Fibroblast of skin of left quadriceps (primary cell): ENCODE results near the gene OR1A1.
"Not testable (repeated sequence)": the region's sequence is repeated elsewhere in the genome, so short reads cannot be mapped to it uniquely, and the experiment has no call there.

Experiments
- DNase-seq, 2 experiments: peaks; one replicate each; pipeline ENCODE4 v3.0.0-alpha.2; 2013; ENCODE audit warnings: low read depth in 2 of 2

The OR1A1 gene, protein sequence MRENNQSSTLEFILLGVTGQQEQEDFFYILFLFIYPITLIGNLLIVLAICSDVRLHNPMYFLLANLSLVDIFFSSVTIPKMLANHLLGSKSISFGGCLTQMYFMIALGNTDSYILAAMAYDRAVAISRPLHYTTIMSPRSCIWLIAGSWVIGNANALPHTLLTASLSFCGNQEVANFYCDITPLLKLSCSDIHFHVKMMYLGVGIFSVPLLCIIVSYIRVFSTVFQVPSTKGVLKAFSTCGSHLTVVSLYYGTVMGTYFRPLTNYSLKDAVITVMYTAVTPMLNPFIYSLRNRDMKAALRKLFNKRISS

DNA sequence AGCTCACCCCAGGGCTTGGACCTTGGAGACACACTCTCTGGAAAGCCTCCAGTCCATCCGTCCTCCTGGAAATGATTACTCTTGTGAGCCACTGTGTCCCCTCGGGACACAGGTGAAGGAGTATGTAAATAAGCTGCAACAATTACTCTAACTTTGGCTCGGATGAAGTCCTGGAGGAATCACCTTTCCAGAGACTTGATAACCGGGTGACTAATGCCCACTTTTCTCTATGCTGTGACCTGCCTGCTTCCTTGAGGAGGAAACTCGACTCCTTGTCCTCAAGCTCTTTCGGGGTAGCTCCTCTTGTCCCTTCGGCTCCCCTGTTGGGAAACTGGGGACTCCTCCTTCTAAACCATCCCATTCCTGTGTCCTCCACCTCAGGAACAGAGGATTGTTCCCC, at the start of gene OR1A1:
OR1A1 (plus strand) TSS at position 301 of the 400 bp plus-strand sequence. CDS start 7,954 bp downstream, outside the sequence.
- DNase-seq = no peak

DNA sequence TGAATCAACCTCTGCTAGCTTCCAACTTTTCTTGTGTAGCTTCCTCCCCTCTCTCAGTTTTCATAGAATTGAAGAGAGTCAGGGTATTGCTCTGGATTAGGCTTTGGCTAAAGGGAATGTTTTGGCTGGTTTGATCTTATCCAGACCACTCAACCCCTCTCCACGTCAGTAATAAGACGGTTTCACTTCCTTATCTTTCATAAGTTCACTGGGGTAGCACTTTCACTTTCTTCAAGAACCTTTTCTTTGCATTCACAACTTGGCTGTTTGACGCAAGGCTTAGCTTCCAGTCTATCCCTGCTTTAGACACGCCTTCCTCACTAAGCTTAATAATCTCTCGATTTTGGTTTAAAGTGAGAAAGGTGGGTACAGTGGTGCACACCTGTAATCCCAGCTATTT, 39.9 kb upstream of the OR1A1 start:
- no peak for DNase-seq

DNA sequence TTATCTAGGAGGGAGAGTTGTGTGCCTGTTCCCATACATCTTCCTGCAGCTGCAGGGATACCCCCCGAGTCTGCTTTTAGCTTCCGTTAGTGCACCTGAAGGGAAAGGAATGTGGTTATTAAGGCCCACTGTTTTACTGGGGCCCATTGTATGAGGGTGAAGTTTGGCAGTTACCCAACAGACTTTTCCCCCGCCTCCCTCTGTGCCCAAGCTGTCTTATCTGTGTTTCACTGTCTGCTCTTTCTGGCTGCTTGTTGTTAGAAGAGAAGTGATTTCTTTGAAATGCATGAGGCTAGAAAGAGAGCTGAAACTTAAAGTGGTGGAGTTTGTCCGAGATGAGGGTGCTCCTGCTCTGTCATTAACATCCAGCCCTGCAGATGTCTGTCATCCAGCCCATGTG, 17.5 kb upstream of the OR1A1 start:
- no peak for DNase-seq

DNA sequence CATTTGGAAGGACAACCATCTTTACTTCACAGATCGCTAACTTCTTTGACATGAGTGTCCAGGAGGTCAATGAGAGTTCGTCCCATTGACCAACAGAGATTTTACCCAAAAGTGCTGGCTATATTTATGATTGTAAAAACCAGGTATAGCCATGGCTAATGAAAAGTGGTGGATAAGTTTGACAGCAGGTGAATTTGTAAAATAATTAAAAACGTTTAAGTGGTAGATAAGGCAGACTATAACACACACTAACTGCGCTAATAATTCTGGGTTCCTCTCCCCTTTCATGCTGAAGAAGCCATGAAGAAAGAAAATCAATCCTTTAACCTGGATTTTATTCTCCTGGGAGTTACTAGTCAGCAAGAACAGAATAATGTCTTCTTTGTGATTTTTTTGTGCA, 10.2 kb upstream of the OR1A1 start, which contains the start of gene OR1A2:
OR1A2 (plus strand) TSS at position 301 of the 400 bp plus-strand sequence; CDS start at position 301, 0 bp downstream.
- DNase-seq = no peak

DNA sequence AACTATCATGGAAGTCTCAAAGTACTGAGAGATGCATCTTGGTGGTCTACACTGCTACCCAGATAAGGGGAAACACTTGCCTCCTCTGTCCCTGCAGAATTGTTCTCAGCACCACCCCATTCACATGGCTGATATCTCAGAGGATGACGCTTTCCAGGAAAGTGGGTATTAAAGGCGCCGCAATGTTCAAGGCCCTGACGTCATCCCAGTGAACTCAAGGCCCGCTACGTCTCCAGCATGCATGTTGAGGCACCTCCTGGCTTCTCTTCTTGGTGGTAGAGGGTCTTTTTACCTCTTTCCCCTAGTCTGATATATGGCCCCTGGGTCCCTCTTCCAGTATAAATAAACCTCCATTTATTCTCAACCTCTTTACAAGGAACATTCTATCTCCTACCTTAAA, 1.0 kb downstream of the OR1A1 start:
- DNase-seq = no peak

DNA sequence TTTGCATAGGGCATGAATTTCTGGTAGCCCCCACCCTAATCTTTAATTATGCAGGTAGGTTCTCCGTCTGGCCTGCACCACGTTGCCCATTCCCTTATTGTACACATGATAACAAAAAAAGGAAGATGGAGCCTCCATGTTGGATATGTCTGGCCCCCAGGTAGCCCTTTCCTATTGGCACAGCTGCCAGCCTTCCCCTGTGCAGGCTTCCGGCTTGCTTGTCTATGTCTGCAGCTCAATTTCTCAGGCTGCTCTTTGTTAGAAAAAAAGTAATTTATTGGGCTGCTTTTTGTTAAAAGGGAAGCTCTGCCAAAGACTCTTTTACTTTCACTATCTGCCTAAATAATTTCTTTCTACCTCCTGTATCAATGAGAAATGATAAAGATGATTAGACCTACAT, 5.5 kb downstream of the OR1A1 start:
- DNase-seq = no peak

DNA sequence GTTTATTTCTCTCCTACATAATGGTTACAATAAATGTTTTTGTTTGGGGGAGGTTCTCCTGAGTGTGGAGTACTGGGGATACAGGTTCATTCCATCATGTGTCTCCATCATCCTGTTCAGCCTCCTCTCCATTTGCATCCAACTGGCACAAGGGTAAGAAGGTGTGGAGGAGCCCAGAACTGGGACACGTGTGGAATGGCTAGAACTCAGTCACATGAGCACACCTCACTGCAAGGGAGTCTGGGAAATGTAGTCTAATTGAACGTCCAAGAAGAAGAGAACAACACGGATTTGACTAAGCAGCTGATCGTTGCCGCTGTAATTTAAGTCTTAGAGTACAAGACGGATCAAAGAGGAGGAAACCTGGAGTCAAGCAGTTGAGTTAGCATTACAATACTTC, 6.1 kb downstream of the OR1A1 start:
- no peak for DNase-seq

DNA sequence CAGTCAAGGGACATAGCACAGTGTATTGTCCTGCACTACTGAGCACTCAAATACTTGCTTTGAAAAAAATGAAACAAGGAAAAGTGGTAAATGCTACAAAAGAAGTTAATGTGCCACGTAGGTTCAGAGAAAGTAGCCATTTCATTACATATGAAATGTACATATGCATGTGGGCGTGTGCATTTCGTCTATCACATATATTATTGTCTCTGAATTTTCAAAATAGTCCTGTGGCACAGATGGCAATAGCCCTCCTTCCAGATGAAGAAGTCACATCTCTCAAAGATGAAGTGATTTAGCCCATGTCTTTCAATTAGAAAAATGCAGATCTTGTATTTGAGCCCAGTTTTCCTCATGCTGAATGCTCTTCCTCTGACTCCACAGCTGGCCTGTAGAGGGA, 12.5 kb downstream of the OR1A1 start:
- not testable (repeated sequence) for DNase-seq

DNA sequence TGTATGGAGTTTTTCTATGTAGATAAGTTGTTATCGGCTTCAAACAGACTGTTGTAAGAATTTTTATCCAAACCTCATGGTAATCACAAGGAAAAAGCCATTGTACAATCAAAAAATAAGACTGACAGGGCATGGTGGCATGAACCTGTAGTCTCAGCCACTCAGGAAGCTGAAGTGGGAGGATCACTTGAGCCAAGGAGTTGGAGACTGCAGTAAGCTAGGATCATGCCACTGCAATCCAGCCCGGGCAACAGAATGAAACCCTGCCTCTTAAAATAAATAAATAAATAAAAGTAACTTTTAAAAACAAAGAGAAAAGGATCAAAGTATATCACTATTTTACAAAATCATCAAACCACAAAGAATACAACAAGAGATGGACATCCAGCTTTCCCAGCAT, 14.4 kb downstream of the OR1A1 start:
- DNase-seq = no peak

DNA sequence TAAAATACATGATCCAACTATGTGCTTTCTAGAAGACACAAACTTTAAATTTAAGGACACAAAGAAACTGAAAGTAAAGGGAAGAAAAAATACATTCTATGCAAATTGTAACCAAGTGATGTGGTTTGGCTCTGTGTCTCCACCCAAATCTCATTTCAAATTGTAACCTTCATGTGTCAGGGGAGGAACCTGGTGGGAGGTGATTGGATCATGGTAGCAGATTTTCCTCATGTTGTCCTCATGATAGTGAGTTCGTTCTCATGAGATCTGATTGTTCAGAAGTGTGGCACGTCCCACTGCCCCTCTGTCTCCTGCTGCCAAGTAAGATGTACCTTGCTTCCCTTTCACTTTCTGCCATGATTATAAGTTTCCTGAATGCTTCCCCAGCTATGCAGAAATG, 15.0 kb downstream of the OR1A1 start:
- DNase-seq = no peak

DNA sequence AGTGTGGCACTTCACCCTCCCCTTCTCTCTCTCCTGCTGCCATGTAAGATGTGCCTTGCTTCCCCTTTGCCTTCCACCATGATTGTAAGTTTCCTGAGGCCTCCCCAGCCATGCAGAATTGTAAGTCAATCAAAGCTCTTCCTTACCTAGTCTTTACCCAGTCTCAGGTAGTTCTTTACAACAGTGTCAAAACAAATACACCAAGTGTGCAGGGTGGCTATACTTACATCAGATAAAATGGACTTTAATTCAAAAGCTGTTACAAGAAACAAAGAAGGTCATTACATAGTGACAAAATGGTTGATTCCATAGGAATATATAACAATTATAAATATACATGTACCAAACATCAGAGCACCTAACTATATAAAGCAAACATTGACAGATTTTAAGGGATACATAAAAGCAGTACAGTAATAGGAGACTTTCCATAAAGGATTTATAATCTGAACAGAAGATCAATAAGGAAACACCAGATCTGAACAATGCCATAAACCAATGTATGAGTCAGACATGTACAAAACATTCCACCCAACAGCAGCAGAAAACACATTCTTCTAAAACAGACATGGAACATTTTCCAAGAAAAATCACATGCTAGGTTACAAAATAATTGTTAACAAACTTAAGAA, 17.4 kb downstream of the OR1A1 start:
- not testable (repeated sequence) for DNase-seq

DNA sequence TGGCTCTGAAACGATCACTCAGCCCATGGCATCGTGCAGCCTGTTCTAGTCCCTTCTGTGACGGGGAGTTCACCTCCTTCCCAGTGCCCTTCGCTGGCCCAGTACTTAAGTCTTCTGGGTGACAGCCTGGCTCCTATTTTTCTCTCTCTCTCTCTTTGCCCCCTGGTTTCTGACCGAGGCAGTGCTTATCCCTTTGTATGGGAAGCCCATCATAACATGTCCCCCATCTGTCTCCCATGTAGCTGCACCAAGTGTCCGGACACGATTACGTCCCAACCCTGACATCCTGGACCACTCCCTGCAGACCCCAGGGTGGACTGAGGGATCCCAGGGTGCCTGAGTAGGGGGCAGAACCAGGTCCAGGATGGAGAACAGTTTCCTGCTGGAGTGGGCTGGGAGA, 24.8 kb downstream of the OR1A1 start:
- not testable (repeated sequence) for DNase-seq

DNA sequence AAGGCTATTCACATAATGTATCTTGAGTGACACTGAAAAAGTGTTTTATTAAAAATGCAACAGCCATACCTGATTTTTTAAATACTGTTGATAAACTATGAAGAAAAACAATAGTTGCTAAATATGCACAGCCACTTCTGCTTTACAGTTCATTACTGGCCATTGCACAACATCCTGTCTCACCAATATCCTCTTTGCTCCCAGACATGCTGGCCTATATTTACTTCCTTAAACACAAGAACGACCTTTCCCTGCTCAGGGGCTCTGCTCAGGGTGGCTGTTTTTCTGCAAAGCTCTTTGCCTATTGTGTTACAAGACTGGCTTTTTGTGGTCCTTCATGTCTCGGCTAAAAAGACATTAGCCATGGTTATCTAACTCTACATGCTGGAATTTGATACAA, 31.2 kb downstream of the OR1A1 start:
- not testable (repeated sequence) for DNase-seq

DNA sequence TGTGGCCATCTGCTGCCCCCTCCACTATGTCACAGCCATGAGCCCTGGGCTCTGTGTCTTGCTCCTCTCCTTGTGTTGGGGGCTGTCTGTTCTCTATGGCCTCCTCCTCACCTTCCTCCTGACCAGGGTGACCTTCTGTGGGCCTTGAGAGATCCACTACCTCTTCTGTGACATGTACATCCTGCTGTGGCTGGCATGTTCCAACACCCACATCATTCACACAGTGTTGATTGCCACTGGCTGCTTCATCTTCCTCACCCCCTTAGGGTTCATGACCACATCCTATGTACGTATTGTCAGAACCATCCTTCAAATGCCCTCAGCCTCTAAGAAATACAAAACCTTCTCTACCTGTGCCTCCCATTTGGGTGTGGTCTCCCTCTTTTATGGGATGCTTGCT, 33.6 kb downstream of the OR1A1 start:
- DNase-seq = not testable (repeated sequence)

DNA sequence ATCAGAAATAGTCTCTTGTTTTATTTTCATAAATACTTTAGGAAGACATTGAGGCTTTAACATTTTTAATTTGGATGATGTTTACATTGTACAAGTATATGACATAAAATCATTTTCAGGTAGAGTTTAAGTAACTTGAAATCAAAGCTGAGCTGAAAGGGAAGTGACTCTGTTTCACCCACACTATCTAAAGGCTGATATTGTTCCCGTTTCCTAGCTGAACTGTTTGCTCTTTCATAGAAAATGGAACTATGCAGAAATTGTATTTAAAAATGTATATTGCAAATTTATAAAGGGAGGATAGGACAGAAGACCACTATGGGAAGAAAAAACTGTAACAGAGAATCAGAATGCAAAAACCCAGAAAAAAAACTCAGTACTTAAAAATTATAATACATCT, 37.4 kb downstream of the OR1A1 start:
- not testable (repeated sequence) for DNase-seq

DNA sequence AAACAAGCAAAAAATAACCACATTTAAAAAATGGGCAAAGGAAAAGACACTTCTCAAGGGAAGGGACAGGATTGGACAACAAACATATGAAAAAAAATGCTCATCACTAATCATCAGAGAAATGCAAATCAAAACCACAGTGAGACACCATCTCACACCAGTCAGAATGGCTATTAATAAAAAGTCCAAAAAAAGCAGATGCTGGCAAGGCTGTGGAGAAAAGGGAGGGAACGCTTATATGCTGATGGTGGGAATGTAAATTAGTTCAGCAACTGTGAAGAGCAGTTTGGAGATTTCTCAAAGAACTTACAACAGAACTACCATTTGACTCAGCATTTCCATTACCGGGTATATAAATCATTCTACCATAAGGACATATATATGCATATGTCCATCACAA, 41.5 kb downstream of the OR1A1 start:
- not testable (repeated sequence) for DNase-seq

DNA sequence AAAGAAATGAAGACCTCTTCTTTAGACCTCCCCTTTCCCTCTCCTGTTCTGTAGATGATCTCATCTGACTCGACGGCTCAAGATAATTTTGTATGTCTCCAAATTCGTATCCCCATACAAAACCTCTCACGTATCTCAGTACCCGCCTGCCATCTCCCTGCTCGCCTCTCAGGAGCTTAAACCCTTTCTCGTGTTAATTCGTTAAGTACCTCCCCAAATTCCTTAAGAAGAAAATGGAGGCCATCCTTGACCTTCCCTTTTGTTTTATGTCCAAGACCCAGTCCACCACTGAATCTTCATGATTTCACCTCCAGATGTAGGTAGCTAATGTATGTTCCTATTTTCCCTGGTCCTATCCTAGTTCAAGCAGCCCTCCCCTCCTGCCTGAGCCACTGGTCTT, 49.1 kb downstream of the OR1A1 start:
- no peak for DNase-seq

DNA sequence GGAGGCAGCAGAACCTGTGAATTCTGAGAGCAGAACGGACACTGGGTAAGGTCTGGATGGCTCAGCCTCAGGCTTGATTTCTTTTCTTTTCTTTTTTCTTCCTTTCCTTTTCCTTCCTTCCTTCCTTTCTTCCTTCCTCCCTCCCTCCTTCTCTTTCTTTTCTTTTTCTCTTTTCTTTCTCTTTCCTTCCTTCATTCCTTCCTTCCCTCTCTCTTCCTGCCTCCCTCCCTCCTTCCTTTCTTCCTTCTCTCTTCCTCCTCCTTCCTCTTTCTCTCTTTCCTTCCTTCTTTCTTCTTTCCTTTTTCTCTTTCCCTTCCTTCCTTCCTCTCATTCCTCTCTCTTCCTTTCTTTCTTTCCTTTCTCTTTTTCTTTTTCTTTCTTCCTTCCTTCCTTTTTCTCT, 52.7 kb downstream of the OR1A1 start:
- DNase-seq = no peak

DNA sequence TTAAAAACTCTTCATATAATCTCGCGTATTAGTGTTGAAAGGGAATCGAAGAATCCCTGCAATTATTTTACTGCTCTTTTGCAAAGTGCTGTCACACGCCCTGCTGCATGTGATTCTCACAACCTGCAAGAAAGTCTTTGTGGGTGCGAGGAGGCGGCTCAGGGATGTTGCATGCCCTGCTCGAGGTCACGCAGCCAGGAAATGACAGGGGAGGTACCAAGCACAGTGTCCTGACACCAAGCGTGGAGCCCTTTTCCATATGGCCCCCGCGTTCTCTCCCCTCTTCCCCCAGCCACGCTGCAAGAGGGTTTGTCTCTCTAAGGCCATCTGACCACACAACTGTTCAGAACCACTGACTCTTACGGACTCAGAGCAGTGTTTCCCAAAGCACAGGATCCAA, 53.1 kb downstream of the OR1A1 start:
- no peak for DNase-seq
